ENCODE data around the gene C1QTNF1. TPM values are rescaled to one million over a fixed set of nuclear protein-coding genes. Genes with fewer than 3 reads are reported as not detected.

The C1QTNF1 gene
- total RNA-seq, 2 donors from 2014 or later: 125 to 401 TPM

DNA sequence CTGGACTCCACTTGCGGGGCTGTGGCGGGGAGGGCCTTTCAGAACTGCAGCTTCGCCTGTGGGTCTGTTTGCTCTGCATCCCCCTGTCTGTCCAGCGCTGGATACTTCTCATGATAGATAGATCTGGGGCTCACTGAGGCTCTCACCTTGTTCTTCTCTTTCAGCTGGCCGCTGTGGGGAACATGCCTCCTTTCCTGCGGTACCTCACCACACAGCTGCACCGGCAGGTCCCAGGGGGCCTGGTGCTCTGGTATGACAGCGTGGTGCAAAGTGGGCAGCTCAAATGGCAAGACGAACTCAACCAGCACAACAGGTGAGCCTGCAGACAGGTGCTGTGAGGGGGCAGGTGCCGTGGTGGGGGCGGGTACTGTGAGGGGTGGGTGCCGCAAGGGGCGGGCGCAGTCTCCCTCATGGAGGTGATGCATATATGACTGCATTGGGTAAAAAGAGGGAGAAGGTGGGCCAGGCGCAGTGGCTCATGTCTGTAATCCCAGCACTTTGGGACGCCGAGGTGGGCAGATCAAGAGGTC lies 56.9 kb downstream of the C1QTNF1 start:
- Histone ChIP-seq H3K27ac (no peak overlapping the region), H3K4me3 (no peak overlapping the region), H3K9me3 (no peaks in the 10 kb centered on the region), H3K4me1 (peaks cover 0 to 18% of the 10 kb centered on the region in 2 donors), H3K36me3 (peaks cover 80% of the 10 kb centered on the region), H3K27me3 (no peaks in the 10 kb centered on the region)
- TF ChIP-seq CTCF (IDR thresholded peaks at IDR 0.05): no peak
- DNase-seq (ENCODE audit: low spot score): no peak

DNA sequence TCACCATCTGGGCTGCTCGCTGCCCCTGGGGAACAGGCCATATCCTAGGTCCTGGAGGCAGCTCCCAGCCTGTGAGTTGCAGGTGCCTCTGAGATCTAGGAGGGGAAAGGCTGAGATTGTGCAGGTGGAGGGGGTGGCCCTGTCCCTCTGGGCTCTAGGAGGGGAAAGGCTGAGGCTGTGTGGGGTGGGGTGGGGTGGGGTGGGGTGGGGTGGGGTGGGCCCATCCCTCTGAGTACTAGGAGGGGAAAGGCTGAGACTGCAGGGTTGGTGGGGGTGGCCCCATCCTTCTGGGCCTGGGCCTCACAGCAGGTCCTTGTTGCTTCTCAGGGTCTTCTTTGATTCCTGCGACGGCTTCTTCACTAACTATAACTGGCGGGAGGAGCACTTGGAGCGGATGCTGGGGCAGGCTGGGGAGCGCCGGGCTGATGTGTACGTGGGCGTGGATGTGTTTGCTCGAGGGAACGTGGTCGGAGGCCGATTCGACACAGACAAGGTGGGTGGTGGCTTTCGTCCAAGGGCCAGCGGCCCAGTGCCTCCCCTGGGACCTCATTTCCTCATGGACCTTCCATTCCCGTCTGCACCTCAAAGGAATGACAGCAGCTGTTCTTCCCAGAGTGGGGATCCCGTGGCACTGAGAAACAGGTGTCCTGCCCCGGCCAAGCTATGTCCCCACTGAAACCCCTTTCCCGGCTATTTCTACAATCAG lies 57.8 kb downstream of the C1QTNF1 start:
- Histone ChIP-seq H3K27ac (no peak overlapping the region), H3K9me3 (no peaks in the 10 kb centered on the region), H3K27me3 (no peaks in the 10 kb centered on the region), H3K4me3 (no peak overlapping the region), H3K36me3 (peaks cover 85% of the 10 kb centered on the region), H3K4me1 (peaks cover 0 to 11% of the 10 kb centered on the region in 2 donors)
- no peak for TF ChIP-seq CTCF (IDR thresholded peaks at IDR 0.05)
- DNase-seq (ENCODE audit: low spot score): no peak

GRCh38 chr17:79082311-79083190 lies 58.6 kb downstream of the C1QTNF1 start:
- H3K36me3 ChIP-seq: peaks cover 83% of the 10 kb centered on the region
- no peak overlapping the region for H3K27ac ChIP-seq
- TF ChIP-seq CTCF (IDR thresholded peaks at IDR 0.05): peak; percentile 76 to 87
- DNase-seq (ENCODE audit: low spot score): no peak
- H3K9me3 ChIP-seq: no peaks in the 10 kb centered on the region
- H3K27me3 ChIP-seq: no peaks in the 10 kb centered on the region
- H3K4me1 ChIP-seq: peaks cover 0 to 7% of the 10 kb centered on the region in 2 donors
- H3K4me3 ChIP-seq: no peak overlapping the region

DNA sequence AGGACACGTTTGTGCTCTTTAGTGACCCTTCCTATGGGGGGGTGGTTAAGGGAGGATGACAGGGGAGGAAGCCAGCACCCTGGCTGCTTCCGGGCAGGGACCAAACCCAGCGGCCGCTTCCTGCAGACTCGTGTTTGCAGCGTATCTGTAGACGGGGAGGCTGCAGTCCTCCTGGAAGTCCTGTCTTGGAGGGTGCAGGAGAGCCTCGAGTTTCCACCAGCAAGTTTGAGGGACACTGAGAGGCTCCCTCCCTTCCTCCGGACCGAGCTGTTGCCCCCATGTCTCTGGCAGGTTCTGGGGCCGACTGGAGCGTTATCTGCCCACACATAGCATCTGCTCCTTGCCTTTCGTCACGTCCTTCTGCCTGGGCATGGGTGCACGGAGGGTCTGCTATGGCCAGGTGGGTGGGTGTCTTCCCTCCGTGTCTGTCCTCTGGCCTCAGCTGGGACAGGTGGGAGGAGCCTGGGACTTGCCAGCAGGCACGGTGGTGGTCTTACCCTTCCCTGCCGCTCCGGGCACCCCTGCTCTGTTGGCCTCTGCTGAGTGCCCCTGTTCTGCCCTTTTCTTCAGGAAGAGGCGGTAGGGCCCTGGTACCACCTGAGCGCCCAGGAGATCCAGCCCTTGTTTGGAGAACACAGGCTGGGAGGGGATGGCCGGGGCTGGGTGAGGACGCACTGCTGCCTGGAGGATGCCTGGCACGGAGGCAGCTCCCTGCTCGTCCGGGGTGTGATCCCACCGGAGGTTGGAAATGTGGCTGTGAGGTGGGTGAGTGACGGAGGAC lies 59.4 kb downstream of the C1QTNF1 start:
- no peak overlapping the region for H3K27ac ChIP-seq
- no peak overlapping the region for H3K4me3 ChIP-seq
- DNase-seq (ENCODE audit: low spot score): no peak
- peaks cover 74% of the 10 kb centered on the region for H3K36me3 ChIP-seq
- H3K27me3 ChIP-seq: no peaks in the 10 kb centered on the region
- no peaks in the 10 kb centered on the region for H3K9me3 ChIP-seq
- no peak for TF ChIP-seq CTCF (IDR thresholded peaks at IDR 0.05)
- H3K4me1 ChIP-seq: peaks cover 0 to 7% of the 10 kb centered on the region in 2 donors

DNA sequence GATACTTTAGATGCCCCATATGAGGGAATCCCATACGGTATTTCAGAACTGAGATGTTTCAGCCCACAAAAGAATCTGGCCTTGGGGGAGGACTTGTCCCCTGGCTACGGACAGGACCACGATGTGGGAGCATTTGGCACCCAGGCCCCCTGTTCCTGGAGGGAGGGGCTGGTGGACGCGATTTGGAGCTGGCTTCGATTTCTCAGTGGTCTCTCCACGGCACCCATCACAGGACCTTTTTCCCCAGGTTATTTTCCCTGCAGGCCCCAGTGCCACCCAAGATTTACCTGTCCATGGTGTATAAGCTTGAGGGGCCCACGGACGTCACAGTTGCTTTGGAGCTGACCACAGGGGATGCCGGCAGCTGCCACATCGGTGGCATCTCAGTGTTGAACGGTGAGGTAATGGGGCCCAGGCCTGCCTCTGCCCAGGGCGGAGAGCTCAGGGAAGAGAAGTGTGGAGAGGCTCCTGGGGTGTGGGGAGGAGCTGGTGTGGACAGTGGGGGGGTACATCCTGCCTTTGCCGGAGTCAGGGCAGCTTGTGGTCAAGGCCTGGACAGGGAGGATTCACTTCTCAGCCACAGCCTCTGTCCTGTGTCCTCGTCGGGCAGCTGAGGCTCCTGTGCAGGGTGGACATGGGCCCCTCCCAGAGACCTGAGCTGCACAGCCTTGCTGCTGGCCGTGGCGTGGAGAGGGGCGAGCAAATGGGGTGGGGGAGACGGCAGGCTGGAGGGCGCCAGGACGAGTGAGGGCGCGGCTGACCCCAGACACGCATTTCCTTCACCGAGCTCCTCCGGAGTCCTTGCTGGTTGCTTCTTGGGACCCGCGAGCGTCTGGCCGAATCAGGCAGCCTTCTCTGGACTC lies 60.6 kb downstream of the C1QTNF1 start:
- H3K27me3 ChIP-seq: no peaks in the 10 kb centered on the region
- no peak for TF ChIP-seq CTCF (IDR thresholded peaks at IDR 0.05)
- peaks cover 63% of the 10 kb centered on the region for H3K36me3 ChIP-seq
- H3K4me1 ChIP-seq: peaks cover 0 to 7% of the 10 kb centered on the region in 2 donors
- DNase-seq (ENCODE audit: low spot score): no peak
- no peaks in the 10 kb centered on the region for H3K9me3 ChIP-seq
- H3K4me3 ChIP-seq: no peak overlapping the region
- H3K27ac ChIP-seq: no peak overlapping the region

Measured in right atrium auricular region (tissue), 2 donors.